Measurements from ENCODE around the gene OR5B2.
"Not testable (repeated sequence)": the region's sequence is repeated elsewhere in the genome, so short reads cannot be mapped to it uniquely, and the experiment has no call there.

Gene OR5B2

GRCh38 chr11:58433638-58434203 lies 5.8 kb upstream of the OR5B2 start:
- H3K27me3 ChIP-seq: no peaks in the 10 kb centered on the region

GRCh38 chr11:58429273-58429672 lies 1.4 kb upstream of the OR5B2 start:
- no peak overlapping the region for H3K9ac ChIP-seq
- no peak for TF ChIP-seq Cebpa-rat (IDR thresholded peaks at IDR 0.05)

More at GRCh38 chr11:58433638-58434203, 5.8 kb upstream of the OR5B2 start:
- Histone ChIP-seq H3K9me3 (replicated peaks in 1 of 11) (no peaks in the 10 kb centered on the region), H3K36me3 (no peaks in the 10 kb centered on the region), H3K4me2 (no peak overlapping the region), H3K27ac (no peak overlapping the region), H4K20me1 (no peaks in the 10 kb centered on the region), H3K9ac (no peak overlapping the region), H3K4me1 (no peaks in the 10 kb centered on the region), H3K4me3 (no peak overlapping the region)
- TF ChIP-seq Cebpa-rat (IDR thresholded peaks at IDR 0.05): no peak

GRCh38 chr11:58406774-58407173 lies 21.1 kb downstream of the OR5B2 start, which contains the start of gene OR5B3:
Gene OR5B3 (minus strand): TSS chr11:58406874. CDS start chr11:58403409, 3,465 bp downstream.
- TF ChIP-seq Cebpa-rat (IDR thresholded peaks at IDR 0.05): no peak
- Histone ChIP-seq H3K36me3 (no peaks in the 10 kb centered on the region), H3K9ac (no peak within 1 kb of the TSS), H4K20me1 (no peaks in the 10 kb centered on the region), H3K9me3 (replicated peaks in 1 of 11) (peaks cover 17 to 39% (median 23%) of the 10 kb centered on the region in 11 experiments), H3K27ac (no peak within 1 kb of the TSS), H3K4me2 (no peak within 1 kb of the TSS), H3K27me3 (no peaks in the 10 kb centered on the region), H3K4me1 (no peaks in the 10 kb centered on the region), H3K4me3 (no peak within 1 kb of the TSS)

More at GRCh38 chr11:58429273-58429672, 1.4 kb upstream of the OR5B2 start:
- Histone ChIP-seq H3K36me3 (no peaks in the 10 kb centered on the region), H4K20me1 (no peaks in the 10 kb centered on the region), H3K9me3 (replicated peaks in 1 of 11) (no peaks in the 10 kb centered on the region; a peak in 2 of 22 replicates), H3K27me3 (no peaks in the 10 kb centered on the region), H3K4me2 (no peak overlapping the region), H3K4me3 (no peak overlapping the region), H3K4me1 (no peaks in the 10 kb centered on the region), H3K27ac (no peak overlapping the region)

DNA sequence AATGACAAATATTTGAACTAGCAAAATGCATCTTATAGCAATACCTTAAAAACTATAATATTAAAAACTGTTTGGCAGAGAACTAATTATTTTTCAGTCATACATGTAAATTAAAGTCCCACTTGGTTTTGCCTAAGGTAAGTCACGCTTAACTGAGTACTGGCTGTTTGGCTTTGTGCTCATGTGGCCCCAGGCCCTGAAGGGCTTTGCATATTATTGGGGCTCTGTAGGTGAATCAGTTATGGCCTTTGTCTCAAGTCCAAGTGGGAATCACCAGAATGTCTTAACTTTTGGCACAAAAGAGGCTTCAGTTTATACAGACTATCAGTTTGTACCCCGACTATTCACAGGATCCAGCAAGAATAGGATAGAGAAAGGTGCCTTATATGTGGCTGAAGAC lies 28.3 kb downstream of the OR5B2 start:
- H3K9me3 ChIP-seq (replicated peaks in 1 of 11): peaks cover 9 to 20% (median 11%) of the 10 kb centered on the region in 11 experiments
- H3K4me2 ChIP-seq, H3K4me3 ChIP-seq, H3K27ac ChIP-seq, H3K9ac ChIP-seq, H3K27me3 ChIP-seq, H4K20me1 ChIP-seq, H3K4me1 ChIP-seq, H3K36me3 ChIP-seq: not testable (repeated sequence)

DNA sequence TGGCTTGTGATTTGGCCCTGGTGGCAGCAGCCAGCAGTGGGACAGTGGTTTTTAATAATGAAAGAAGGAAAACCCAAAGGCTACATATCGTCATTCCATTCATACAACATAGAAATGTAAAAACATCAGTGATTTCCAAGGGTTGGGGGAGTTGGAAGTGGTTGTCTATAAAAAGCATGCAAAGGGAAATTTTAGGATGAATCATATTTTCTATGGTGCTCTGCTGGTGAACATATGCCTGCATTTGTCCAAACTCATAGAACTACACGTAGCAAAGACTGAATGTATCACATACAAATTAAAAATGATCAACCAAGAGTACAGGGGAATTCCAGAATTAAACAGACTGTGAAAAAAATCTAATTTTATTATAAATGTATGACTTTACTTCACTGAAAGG lies 32.3 kb downstream of the OR5B2 start:
- Histone ChIP-seq H3K4me2 (no peak overlapping the region), H3K27ac (no peak overlapping the region)
- no peak for TF ChIP-seq Cebpa-rat (IDR thresholded peaks at IDR 0.05)

DNA sequence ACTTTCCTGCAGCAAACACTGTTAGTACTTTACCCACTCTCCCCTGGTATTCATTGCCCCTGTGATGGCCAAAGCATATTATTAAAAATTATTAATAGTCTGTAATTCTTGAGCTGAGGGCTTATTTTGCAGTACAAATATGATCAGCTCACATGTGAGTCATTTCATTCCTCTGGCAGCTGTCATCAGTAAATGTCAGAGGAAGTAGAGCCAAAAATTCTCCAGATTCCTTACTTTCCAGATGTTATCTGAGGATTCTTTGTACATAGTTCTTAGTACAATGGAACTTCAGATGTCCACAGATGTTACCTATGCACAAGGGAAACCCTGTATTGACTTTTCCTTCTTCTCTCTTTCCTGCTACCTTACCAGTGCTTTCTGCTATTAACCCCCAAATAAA lies 33.7 kb downstream of the OR5B2 start:
- H3K4me2 ChIP-seq: no peak overlapping the region
- TF ChIP-seq Cebpa-rat (IDR thresholded peaks at IDR 0.05): no peak
- H3K4me1 ChIP-seq: no peaks in the 10 kb centered on the region
- H3K27ac ChIP-seq: no peak overlapping the region
- peaks cover 13 to 24% (median 18%) of the 10 kb centered on the region in 11 experiments for H3K9me3 ChIP-seq (replicated peaks in 1 of 11)
- H3K4me3 ChIP-seq: no peak overlapping the region
- H3K27me3 ChIP-seq: no peaks in the 10 kb centered on the region
- no peak overlapping the region for H3K9ac ChIP-seq
- no peaks in the 10 kb centered on the region for H4K20me1 ChIP-seq
- H3K36me3 ChIP-seq: no peaks in the 10 kb centered on the region

More for the DNA sequence above, 32.3 kb downstream of the OR5B2 start:
- H3K27me3 ChIP-seq: no peaks in the 10 kb centered on the region
- H3K4me3 ChIP-seq: no peak overlapping the region
- H4K20me1 ChIP-seq: no peaks in the 10 kb centered on the region
- no peaks in the 10 kb centered on the region for H3K4me1 ChIP-seq
- H3K9me3 ChIP-seq (replicated peaks in 1 of 11): peaks cover 13 to 24% (median 18%) of the 10 kb centered on the region in 11 experiments
- no peak overlapping the region for H3K9ac ChIP-seq
- no peaks in the 10 kb centered on the region for H3K36me3 ChIP-seq

GRCh38 chr11:58392746-58393145 lies 35.2 kb downstream of the OR5B2 start:
- Histone ChIP-seq H3K9me3 (replicated peaks in 1 of 11) (peaks cover 13 to 24% (median 18%) of the 10 kb centered on the region in 11 experiments), H3K27ac (no peak overlapping the region), H3K4me1 (no peaks in the 10 kb centered on the region), H3K27me3 (no peaks in the 10 kb centered on the region), H4K20me1 (no peaks in the 10 kb centered on the region), H3K36me3 (no peaks in the 10 kb centered on the region), H3K4me3 (no peak overlapping the region), H3K9ac (no peak overlapping the region), H3K4me2 (no peak overlapping the region)
- TF ChIP-seq Cebpa-rat (IDR thresholded peaks at IDR 0.05): no peak

DNA sequence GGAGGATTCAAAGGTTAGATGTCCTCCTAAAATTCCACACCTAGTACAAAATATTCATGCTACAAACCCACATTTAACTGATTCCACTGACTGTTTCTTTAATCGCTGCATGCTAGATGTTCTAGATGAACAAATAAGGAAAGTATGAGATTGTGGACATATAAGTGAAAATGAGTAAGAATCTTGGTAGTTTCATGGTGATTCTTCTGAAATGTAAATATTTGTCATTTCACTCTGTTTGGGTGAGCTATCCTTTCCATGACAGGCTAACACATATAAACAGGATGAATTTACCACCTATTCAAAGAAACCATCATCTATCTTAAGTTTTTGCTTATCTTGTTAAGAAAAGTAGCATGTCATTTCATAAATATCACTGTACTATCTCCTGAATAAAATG lies 36.0 kb downstream of the OR5B2 start:
- no peaks in the 10 kb centered on the region for H4K20me1 ChIP-seq
- H3K9ac ChIP-seq: no peak overlapping the region
- H3K36me3 ChIP-seq: no peaks in the 10 kb centered on the region
- H3K4me1 ChIP-seq: no peaks in the 10 kb centered on the region
- H3K9me3 ChIP-seq (replicated peaks in 1 of 11): peaks cover 13 to 24% (median 18%) of the 10 kb centered on the region in 11 experiments
- no peak overlapping the region for H3K27ac ChIP-seq
- TF ChIP-seq Cebpa-rat (IDR thresholded peaks at IDR 0.05): no peak
- H3K4me2 ChIP-seq: no peak overlapping the region
- no peaks in the 10 kb centered on the region for H3K27me3 ChIP-seq
- no peak overlapping the region for H3K4me3 ChIP-seq

GRCh38 chr11:58390551-58391063 lies 37.3 kb downstream of the OR5B2 start:
- peaks cover 12 to 22% (median 16%) of the 10 kb centered on the region in 11 experiments for H3K9me3 ChIP-seq (replicated peaks in 1 of 11)
- no peaks in the 10 kb centered on the region for H3K27me3 ChIP-seq
- H3K4me3 ChIP-seq: no peak overlapping the region
- TF ChIP-seq Cebpa-rat (IDR thresholded peaks at IDR 0.05): no peak
- no peak overlapping the region for H3K4me2 ChIP-seq
- no peaks in the 10 kb centered on the region for H3K4me1 ChIP-seq
- no peak overlapping the region for H3K9ac ChIP-seq
- no peak overlapping the region for H3K27ac ChIP-seq
- no peaks in the 10 kb centered on the region for H4K20me1 ChIP-seq
- H3K36me3 ChIP-seq: no peaks in the 10 kb centered on the region
